ENCODE results near the gene DOCK3. TPM values are rescaled to one million over a fixed set of nuclear protein-coding genes. Genes with fewer than 3 reads are reported as not detected.

Gene DOCK3
- polyA plus RNA-seq = under 1 TPM in 2 of 4 donors, not detected in 2; 0.13 to 0.34 TPM
- long read RNA-seq, donor 1 = 0 reads
- long read RNA-seq, donor 2 = 0 reads
- long read RNA-seq, donor 3 = 0 reads
- long read RNA-seq, donor 4 = 0 reads
- long read RNA-seq, donor 5 = 0 reads
- long read RNA-seq, donor 6 = 0 reads
- long read RNA-seq, donor 7 = 0 reads
- long read RNA-seq, donor 8 = 0 reads
- long read RNA-seq, donor 9 = 0 reads
- long read RNA-seq, donor 10 = 0 reads

DNA sequence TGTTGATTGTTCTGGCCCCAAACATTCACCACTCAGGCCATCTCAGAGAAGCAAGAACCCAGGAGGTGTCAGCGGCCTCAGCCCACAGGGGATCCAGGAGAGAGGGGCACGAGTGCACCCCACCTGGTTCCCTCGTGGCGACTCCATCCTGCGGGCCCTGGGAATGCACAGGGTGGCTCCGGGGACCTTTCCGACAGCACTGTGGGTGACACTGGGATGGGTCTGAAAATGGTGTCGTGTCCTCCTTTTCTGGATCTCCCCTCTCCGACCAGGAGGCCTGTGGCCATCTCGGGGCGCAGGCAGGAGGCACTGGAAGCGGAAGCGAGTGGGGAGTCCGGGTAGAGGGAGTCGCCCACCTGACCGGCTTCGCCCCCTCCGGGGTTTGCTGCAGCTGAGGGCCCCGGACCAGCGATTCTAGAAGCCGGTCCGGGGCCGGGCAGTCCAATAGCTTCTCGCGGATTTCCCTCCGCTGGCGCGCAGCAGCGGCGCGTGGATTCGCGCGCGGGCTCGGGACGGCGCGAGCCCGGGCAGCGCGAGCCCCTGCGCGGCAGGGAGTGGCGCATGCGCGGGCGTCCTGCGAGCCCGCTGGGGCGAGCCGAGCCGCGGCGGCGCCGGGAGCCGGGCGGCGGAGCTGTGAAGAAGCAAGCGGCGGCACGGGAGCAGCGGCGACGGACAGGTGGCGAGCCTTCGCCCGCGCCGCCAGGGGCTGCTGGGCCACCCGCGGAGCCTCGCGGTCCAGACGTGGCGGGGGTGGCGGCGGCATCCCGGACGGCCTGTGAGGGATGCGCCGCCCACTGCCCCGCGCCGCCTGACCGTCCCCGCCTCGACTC, at the start of gene DOCK3:
Gene DOCK3, plus strand, starts transcription at position 579 of the 830 bp plus-strand sequence. CDS start 337 bp downstream, outside the sequence.
- WGBS, 3 donors = 2 to 4% (median 4%) methylated on average over 42 to 89 of the region's 89 CpGs
- Histone ChIP-seq H3K27me3 (ENCODE audit: control insufficient read depth in 3 of 3, insufficient read depth in 3 of 3, low read length in 3 of 3) (peaks cover 7 to 67% (median 16%) of the 10 kb centered on the region in 3 donors), H3K9me3 (ENCODE audit: control insufficient read depth in 2 of 2, insufficient read depth in 1 of 2, low read depth in 1 of 2, low read length in 1 of 2) (no peaks in the 10 kb centered on the region), H3K27ac (ENCODE audit: low read depth in 1 of 3, low read length in 2 of 3) (no peak within 1 kb of the TSS), H3K4me3 (ENCODE audit: low read depth in 1 of 3, low read length in 3 of 3) (peak within 1 kb of the TSS in 2 of 3 donors; percentile 42 to 58), H3K4me1 (ENCODE audit: control insufficient read depth in 3 of 3, insufficient read depth in 2 of 3, low read depth in 1 of 3, low read length in 2 of 3) (no peaks in the 10 kb centered on the region), H3K36me3 (ENCODE audit: control insufficient read depth in 3 of 3, insufficient read depth in 2 of 3, low read depth in 1 of 3, low read length in 3 of 3) (no peaks in the 10 kb centered on the region)
- DNase-seq (peak; percentile 47 to 83), FAIRE-seq (no peak)

DNA sequence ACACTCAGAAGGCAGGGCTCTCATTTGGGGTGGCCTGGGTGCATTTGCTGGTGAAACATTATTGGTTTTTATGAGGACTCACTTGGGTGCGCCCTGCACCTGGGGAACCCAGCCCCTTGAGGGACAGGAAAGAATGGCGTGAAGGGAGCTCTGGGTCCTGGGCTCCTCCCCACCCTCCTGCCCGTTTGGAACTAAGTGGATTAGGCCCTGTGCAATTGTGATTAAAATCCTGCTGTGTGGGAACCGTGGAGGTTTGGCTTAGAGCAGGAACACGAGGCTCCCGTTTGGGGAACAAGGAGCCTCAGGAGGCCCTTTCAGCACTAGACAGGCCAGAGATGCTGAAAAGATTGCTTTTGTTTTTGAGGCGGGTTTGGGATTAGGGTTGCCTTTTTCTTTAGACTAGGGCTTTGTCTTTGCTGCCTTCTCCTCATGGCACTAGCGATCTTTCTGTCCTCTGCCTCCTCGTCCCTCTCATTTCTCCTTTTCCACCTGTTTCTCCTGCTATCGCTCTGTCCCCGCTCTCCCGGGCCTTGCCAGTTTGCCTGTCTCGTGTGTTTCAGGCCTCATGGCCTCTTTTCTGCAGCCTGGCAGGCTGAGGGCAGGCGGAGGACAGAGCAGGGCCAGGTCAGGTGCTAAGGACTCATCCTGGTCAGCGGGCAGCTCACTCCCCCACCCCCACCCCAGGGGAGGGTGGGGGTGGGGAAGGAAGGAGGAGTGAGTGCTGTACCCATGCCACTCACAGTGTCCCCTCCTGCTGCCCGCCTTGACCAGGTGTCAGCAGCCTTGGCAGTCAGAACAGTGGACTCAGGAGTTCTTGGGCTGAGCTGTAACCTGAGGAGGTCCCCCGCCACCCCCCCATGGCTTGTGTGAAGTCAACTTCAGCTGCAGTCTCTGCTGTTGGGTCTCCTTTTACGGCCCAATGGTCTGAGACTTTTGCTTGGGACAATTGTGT, 49.2 kb upstream of the DOCK3 start:
- no peak for DNase-seq

GRCh38 chr3:50626401-50626800, 48.3 kb upstream of the DOCK3 start:
- Histone ChIP-seq H3K36me3 (ENCODE audit: control insufficient read depth in 3 of 3, insufficient read depth in 2 of 3, low read depth in 1 of 3, low read length in 3 of 3) (peaks cover 0 to 88% (median 0%) of the 10 kb centered on the region in 3 donors), H3K9me3 (ENCODE audit: control insufficient read depth in 2 of 2, insufficient read depth in 1 of 2, low read depth in 1 of 2, low read length in 1 of 2) (no peaks in the 10 kb centered on the region), H3K27me3 (ENCODE audit: control insufficient read depth in 3 of 3, insufficient read depth in 3 of 3, low read length in 3 of 3) (no peaks in the 10 kb centered on the region), H3K27ac (ENCODE audit: low read depth in 1 of 3, low read length in 2 of 3) (no peak overlapping the region), H3K4me1 (ENCODE audit: control insufficient read depth in 3 of 3, insufficient read depth in 2 of 3, low read depth in 1 of 3, low read length in 2 of 3) (peaks cover 0 to 7% (median 2%) of the 10 kb centered on the region in 3 donors), H3K4me3 (ENCODE audit: low read depth in 1 of 3, low read length in 3 of 3) (no peak overlapping the region)
- FAIRE-seq = no peak
- 87 to 93% (median 90%) methylated on average over 3 of the region's 3 CpGs for WGBS, 3 donors
- DNase-seq = no peak

More for the DNA sequence above, 49.2 kb upstream of the DOCK3 start:
- peaks cover 0 to 89% (median 0%) of the 10 kb centered on the region in 3 donors for H3K36me3 ChIP-seq (ENCODE audit: control insufficient read depth in 3 of 3, insufficient read depth in 2 of 3, low read depth in 1 of 3, low read length in 3 of 3)
- no peak overlapping the region for H3K27ac ChIP-seq (ENCODE audit: low read depth in 1 of 3, low read length in 2 of 3)
- no peak overlapping the region for H3K4me3 ChIP-seq (ENCODE audit: low read depth in 1 of 3, low read length in 3 of 3)
- no peaks in the 10 kb centered on the region for H3K9me3 ChIP-seq (ENCODE audit: control insufficient read depth in 2 of 2, insufficient read depth in 1 of 2, low read depth in 1 of 2, low read length in 1 of 2)
- H3K4me1 ChIP-seq (ENCODE audit: control insufficient read depth in 3 of 3, insufficient read depth in 2 of 3, low read depth in 1 of 3, low read length in 2 of 3) = peaks cover 0 to 4% (median 4%) of the 10 kb centered on the region in 3 donors
- WGBS, 3 donors = 75 to 82% (median 81%) methylated on average over 17 to 18 of the region's 18 CpGs
- no peaks in the 10 kb centered on the region for H3K27me3 ChIP-seq (ENCODE audit: control insufficient read depth in 3 of 3, insufficient read depth in 3 of 3, low read length in 3 of 3)
- no peak for FAIRE-seq

DNA sequence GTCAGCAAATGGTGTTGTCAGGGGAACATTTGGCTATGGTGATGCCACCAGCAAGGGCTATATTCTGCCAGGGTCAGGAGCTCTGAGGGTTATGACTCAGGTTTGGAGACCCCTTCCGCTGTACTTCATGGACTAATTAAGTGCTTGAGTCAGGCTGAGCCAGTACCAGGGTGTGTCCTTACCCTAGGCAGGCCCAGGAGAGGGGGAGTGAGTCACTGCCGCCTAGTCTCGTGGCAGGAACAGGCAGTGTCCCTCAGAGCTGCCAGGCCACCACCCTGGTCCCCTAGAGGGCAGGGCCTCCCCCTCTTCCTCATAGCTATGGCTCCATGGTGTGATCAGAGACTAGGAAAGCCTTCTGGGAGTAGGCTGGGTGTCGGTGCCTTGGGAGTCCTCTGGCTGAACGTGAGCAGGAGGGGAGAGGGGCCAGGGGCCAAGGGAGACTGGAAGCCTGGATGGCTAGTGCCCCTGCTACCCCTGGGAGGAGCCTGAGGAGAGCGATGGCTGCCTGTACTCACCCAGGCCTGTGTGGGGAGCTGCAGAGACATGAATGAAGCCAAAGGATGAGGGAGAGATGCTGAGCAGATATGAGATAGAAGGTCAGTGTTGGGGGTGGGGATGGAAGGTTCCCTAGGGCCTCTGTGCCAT, 47.2 kb upstream of the DOCK3 start:
- Histone ChIP-seq H3K9me3 (ENCODE audit: control insufficient read depth in 2 of 2, insufficient read depth in 1 of 2, low read depth in 1 of 2, low read length in 1 of 2) (no peaks in the 10 kb centered on the region), H3K27ac (ENCODE audit: low read depth in 1 of 3, low read length in 2 of 3) (no peak overlapping the region), H3K27me3 (ENCODE audit: control insufficient read depth in 3 of 3, insufficient read depth in 3 of 3, low read length in 3 of 3) (no peaks in the 10 kb centered on the region), H3K4me3 (ENCODE audit: low read depth in 1 of 3, low read length in 3 of 3) (no peak overlapping the region), H3K4me1 (ENCODE audit: control insufficient read depth in 3 of 3, insufficient read depth in 2 of 3, low read depth in 1 of 3, low read length in 2 of 3) (peaks cover 1 to 7% (median 2%) of the 10 kb centered on the region in 3 donors), H3K36me3 (ENCODE audit: control insufficient read depth in 3 of 3, insufficient read depth in 2 of 3, low read depth in 1 of 3, low read length in 3 of 3) (peaks cover 0 to 80% (median 0%) of the 10 kb centered on the region in 3 donors)
- DNase-seq (no peak), FAIRE-seq (no peak)
- WGBS, 3 donors = 50 to 70% (median 62%) methylated on average over 6 of the region's 6 CpGs

DNA sequence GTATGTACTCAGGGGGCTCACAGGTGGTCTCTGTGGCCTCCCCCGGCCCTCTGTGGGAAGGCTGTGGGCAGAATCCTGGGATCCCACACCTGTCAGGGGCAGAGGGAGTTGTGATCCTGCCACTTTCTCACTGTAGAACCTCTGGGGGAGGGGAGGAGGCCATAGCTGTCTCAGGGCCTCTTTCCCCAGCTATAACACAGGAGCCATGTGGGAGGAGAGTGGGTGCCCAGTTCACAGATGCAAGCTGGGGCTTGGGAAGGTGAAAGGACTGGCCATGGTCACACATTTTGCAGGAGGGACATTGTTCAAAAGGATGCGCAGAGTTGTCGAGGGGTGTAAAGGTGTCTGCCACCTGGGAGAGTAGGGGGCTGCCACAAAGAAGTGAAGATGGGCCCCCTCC, 46.1 kb upstream of the DOCK3 start:
- no peak overlapping the region for H3K27ac ChIP-seq (ENCODE audit: low read depth in 1 of 3, low read length in 2 of 3)
- WGBS, 3 donors = 92 to 96% (median 94%) methylated on average over 3 of the region's 3 CpGs
- H3K4me3 ChIP-seq (ENCODE audit: low read depth in 1 of 3, low read length in 3 of 3) = no peak overlapping the region
- FAIRE-seq = no peak
- no peak for DNase-seq
- peaks cover 1 to 4% (median 3%) of the 10 kb centered on the region in 3 donors for H3K4me1 ChIP-seq (ENCODE audit: control insufficient read depth in 3 of 3, insufficient read depth in 2 of 3, low read depth in 1 of 3, low read length in 2 of 3)
- no peaks in the 10 kb centered on the region for H3K9me3 ChIP-seq (ENCODE audit: control insufficient read depth in 2 of 2, insufficient read depth in 1 of 2, low read depth in 1 of 2, low read length in 1 of 2)
- H3K36me3 ChIP-seq (ENCODE audit: control insufficient read depth in 3 of 3, insufficient read depth in 2 of 3, low read depth in 1 of 3, low read length in 3 of 3) = peaks cover 0 to 72% (median 0%) of the 10 kb centered on the region in 3 donors
- H3K27me3 ChIP-seq (ENCODE audit: control insufficient read depth in 3 of 3, insufficient read depth in 3 of 3, low read length in 3 of 3) = no peaks in the 10 kb centered on the region

GRCh38 chr3:50630394-50630793, 44.3 kb upstream of the DOCK3 start:
- DNase-seq (no peak), FAIRE-seq (no peak)
- Histone ChIP-seq H3K4me1 (ENCODE audit: control insufficient read depth in 3 of 3, insufficient read depth in 2 of 3, low read depth in 1 of 3, low read length in 2 of 3) (peaks cover 0 to 4% (median 3%) of the 10 kb centered on the region in 3 donors), H3K36me3 (ENCODE audit: control insufficient read depth in 3 of 3, insufficient read depth in 2 of 3, low read depth in 1 of 3, low read length in 3 of 3) (peaks cover 0 to 67% (median 0%) of the 10 kb centered on the region in 3 donors), H3K4me3 (ENCODE audit: low read depth in 1 of 3, low read length in 3 of 3) (no peak overlapping the region), H3K9me3 (ENCODE audit: control insufficient read depth in 2 of 2, insufficient read depth in 1 of 2, low read depth in 1 of 2, low read length in 1 of 2) (no peaks in the 10 kb centered on the region), H3K27me3 (ENCODE audit: control insufficient read depth in 3 of 3, insufficient read depth in 3 of 3, low read length in 3 of 3) (no peaks in the 10 kb centered on the region), H3K27ac (ENCODE audit: low read depth in 1 of 3, low read length in 2 of 3) (no peak overlapping the region)
- WGBS, 3 donors = 71 to 84% (median 82%) methylated on average over 6 of the region's 6 CpGs

- Histone ChIP-seq H3K27ac (ENCODE audit: low read depth in 1 of 3, low read length in 2 of 3) (no peak overlapping the region), H3K9me3 (ENCODE audit: control insufficient read depth in 2 of 2, insufficient read depth in 1 of 2, low read depth in 1 of 2, low read length in 1 of 2) (no peaks in the 10 kb centered on the region), H3K4me1 (ENCODE audit: control insufficient read depth in 3 of 3, insufficient read depth in 2 of 3, low read depth in 1 of 3, low read length in 2 of 3) (peaks cover 0 to 4% (median 3%) of the 10 kb centered on the region in 3 donors), H3K36me3 (ENCODE audit: control insufficient read depth in 3 of 3, insufficient read depth in 2 of 3, low read depth in 1 of 3, low read length in 3 of 3) (peaks cover 0 to 63% (median 0%) of the 10 kb centered on the region in 3 donors), H3K4me3 (ENCODE audit: low read depth in 1 of 3, low read length in 3 of 3) (no peak overlapping the region), H3K27me3 (ENCODE audit: control insufficient read depth in 3 of 3, insufficient read depth in 3 of 3, low read length in 3 of 3) (no peaks in the 10 kb centered on the region)
- WGBS, 3 donors = 71 to 86% (median 72%) methylated on average over 7 of the region's 7 CpGs
- FAIRE-seq (no peak), DNase-seq (no peak)
These were observed 43.9 kb upstream of the DOCK3 start for GRCh38 chr3:50630877-50631276.

All from small intestine (tissue), 16 donors.